HG02840 (cell line): ENCODE results near the gene TPGS2.

Source experiments
- ATAC-seq: cut with Tn5 transposase; IDR thresholded peaks from one replicate; pipeline ENCODE4 v1.9.1; 2021; ENCODE audit warnings: mild to moderate bottlenecking, moderate library complexity, moderate number of reproducible peaks; ENCODE audit not compliant: unreplicated experiment, low FRiP score

The TPGS2 gene

GRCh38 chr18:36745219-36745975, 83.4 kb downstream of the TPGS2 start:
- no peak for ATAC-seq

GRCh38 chr18:36744261-36744876, 84.4 kb downstream of the TPGS2 start:
- no peak for ATAC-seq
